GM19455 (cell line): ENCODE results near the gene FGF8.
"Not testable (repeated sequence)": the region's sequence is repeated elsewhere in the genome, so short reads cannot be mapped to it uniquely, and the experiment has no call there.

Experiments
- ATAC-seq: cut with Tn5 transposase; IDR thresholded peaks from one replicate; pipeline ENCODE4 v1.9.1; 2021; ENCODE audit not compliant: unreplicated experiment

Gene FGF8, protein sequence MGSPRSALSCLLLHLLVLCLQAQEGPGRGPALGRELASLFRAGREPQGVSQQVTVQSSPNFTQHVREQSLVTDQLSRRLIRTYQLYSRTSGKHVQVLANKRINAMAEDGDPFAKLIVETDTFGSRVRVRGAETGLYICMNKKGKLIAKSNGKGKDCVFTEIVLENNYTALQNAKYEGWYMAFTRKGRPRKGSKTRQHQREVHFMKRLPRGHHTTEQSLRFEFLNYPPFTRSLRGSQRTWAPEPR

DNA sequence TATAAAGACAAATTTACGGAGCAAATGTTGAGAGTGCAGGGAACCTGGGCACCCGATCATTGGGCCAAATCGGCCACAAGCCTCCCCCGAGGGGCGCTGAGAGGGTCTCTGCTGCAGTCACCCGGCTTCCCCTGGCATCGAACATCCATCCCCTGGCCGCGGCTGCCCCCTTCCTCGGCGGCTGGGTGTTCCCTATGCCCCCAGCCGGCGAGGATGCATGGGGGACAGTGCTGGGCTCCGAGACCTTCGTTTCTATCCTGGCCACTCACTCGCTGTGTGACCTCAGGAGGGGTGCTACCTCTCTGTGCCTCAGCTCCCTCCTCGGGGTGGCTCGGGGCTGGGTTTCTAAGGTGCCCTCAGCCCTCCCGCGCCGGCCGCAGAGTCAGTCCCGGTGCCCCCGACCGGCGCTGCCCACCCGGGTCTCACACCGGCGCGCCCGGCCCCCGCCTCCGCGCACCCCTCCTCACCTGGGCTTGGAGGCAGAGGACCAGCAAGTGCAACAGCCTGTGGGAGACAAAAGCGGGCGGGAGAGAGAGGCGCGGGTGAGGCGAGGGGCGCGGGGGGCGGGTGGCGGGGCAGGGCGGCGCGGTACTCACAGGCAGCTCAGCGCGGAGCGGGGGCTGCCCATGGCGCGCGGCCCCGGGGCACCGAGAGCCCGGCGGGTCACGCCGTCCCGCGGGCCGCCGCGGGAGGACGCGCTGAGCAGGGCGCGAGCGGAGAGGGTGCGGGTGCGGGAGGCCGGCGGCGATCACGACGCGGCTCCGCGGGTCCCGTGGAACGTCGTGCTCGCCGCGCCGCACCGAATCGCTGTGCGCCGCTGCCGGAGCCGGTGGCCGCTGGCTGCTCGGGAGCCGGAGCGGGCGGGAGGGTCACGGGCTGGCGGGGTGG lies at the start of gene FGF8:
TSS of gene FGF8 (minus strand) at position 842 of the 888 bp plus-strand sequence. CDS start at position 628, 214 bp downstream.
- ATAC-seq = no peak

DNA sequence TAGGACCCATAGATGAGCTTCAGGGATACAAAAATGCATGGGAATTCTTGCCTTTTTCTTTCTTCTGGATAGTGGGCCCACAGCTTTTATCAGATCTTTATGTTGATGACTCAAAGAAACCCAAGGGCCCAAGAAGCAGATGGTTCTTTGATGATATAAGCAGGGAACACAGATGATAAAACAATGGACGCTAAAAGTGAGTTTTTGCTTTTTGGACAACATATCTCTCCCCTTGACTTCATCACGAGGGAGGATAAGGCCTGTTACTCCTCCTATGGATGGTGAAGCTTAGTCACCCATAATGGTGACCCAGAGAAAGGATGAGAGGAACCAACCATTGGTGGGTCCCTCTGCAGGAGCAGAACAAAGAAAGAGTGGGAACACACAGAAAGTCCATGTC lies 48.8 kb upstream of the FGF8 start:
- ATAC-seq = no peak

DNA sequence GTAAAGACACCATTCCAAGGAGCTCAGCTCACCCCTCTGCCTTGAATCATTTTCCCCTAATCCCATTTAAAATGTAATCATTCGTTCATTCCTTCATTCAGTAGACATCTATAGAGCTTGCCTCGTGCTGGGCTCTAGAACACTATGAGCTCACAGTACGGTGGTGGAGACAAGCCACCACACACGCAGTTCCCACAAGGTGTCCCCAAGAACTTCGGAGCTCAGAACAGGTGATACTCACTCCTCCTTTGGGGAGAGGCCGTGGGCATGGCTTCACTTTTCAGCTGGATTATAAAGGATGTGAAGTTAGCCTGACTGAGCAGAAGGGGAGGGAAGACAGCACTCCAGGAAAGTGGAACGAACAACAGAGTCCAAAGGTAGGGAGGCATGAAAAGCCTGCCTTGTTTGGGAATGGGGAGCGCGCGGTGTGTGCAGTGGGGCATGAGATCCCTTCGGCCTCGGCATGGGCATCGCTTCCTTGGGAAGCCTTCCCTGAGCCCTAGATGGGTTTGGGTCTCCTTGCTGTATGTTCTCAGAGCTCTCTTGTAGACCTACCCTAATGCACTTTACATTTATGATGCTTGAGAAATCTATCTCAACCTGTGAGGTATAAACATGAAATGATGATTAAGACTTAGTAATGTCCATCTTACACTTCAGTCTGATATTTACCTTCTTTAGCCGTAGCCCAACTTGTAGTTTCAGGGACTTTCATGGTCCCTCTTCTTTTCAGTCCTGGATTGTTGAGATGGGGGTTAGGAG lies 43.1 kb upstream of the FGF8 start:
- peak; percentile 25 for ATAC-seq

DNA sequence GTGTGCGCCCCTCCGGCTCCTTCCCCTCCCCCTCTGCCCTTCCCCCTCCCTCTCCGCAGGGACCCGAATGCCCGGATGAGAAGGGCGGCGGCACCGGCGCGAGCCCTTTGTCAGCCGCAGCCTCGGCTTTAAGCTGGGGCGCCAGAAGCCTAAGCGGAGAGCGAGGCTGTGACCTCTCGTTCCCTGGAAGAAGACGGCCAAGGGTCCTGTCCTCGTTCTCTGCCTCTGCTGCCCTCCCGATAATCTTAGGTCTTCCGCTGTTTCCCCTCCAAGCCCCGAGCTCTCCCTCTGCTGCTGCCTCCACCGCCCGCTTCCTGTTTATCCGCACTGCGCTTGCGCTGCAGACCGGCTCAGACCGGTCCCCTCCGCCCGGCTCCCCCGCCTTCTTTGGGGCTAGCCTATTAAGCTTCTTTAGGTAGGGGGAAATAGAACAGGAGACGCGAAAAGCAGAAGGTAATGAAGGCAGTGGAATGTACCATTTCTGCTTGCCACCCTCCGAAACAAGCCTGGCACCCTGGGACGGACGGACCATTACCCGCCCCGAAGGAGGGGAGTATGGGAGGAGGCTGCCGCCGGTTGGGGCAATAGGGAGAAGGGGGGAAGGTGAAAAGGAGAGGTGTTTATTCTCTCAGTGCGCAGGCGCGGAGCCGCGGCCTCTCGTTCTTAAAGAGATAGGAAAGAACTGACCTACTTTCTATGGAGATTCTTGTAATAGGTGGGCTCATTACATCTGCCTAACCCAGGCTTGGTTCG lies 42.4 kb upstream of the FGF8 start, which contains the start of gene OGA:
TSS of gene OGA (minus strand) at position 326 of the 753 bp plus-strand sequence. CDS start 422 bp downstream, outside the sequence.
- peak; percentile 84 for ATAC-seq

DNA sequence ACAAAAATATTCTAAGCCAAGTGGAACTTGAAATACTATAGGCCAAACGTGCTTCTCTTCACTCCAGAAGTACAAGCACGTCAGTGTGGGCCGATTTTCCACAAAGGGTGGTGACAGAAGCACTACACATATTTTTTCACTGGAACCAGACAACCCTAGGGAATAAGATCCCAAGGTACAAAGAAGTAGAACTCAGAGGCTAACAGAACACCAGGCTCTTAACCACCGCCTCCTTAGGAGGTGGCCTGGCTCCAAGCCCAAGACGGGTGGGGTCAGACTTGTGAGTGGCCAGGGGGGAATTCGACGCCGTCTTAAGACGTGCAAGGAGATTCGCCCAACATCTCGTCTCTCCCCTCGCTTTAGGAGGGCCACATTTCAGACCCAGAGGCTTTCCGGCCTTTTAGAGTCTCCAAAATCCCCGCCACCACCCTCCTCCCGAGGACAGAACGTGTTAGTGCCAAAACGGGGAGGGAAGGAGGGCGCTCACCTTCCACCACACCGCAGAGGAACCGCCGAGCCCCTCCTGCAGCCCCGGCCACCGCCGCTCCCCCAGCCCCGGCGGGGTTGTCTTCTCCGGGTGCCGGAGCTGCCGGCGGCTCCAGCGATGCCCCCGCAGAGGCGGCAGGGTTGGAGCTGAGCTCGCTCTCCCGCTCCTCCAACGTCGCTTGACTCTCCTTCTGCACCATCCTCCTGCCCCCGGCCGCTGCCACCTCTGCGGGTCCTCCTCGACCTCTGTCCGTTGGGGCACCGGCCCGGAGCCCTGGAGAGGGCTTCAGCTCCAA lies 41.6 kb upstream of the FGF8 start:
- ATAC-seq = peak; percentile 11

DNA sequence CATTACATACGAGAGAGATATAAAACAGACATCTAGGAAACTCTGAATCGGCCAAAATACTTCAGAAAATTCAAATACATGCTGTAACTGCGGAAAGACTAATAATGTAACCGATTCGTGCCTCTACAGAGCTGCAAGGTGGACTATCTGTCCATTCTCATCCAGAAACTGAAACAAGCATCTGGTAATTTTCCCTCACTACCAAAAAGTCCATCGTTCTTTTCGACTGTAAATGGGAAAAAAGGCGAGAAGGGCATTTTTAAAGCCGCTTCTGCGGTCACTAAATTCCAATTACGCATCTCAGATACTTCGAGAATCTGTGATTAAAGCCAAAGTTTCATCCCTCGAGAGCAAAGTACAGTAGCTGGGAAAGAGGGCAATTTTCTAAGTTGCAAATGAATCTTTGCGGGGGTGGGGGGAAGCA lies 41.0 kb upstream of the FGF8 start:
- ATAC-seq = no peak

DNA sequence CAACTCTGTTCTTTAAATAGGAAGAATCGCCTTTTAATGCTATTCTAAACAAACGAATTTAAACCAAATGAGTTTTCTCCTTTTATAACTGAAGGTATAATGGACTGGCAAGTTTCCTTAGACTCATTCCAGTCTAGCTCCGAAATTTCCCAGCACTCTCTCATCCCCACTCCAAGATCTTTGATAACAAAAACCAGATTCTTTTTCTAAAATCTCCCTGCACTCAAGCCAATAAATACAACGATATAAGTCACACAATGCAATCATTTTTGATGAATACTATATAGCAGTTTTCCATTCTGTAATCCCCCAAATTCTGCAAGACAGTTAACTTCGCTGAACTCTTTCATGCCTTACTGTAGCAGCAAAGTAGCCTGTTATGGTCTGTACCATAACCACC lies 40.5 kb upstream of the FGF8 start:
- no peak for ATAC-seq

DNA sequence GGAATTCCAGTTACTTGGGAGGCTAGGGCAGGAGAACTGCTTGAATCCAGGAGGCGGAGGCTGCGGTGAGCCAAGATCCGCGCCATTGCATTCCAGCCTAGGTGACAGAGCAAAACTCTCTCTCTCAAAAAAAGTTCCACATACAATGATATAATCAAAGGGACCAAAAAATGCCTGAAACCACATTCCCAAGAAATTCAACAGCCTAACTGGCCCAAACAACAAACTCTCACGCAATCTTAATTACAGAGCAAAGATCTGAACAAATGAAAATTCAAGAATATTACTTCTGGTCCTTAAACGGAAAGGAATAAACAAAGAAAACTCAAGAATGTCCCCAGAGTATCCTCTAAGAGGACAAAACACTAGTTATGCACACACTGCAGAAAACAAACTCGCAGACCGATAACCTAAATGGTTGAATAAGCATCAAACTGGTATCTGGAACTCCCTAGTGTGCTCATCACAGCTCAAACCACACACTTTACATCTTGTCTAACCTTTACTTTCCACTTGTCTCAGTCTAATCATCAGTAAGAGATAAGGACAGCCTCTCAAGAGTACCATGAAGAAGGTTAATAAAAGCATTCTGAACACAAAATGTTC lies 38.7 kb upstream of the FGF8 start:
- ATAC-seq = no peak

DNA sequence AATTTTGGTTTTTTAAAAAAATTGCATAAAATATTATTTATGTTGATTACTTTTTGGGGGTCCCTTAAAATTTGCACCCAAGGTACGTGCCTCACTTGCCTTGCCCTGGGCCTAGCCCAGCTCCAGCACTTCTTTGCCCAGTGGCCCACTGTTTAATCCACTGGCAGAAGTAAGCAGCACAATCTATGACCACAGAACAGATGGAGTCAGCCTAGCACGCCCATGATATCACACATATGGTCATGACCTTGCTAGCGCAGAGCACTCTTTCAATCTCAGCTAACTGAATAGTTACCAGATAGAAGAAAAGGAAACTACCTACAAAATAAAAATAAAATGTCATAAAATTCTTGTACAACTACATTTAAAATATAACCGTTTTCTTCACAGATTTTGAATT lies 36.7 kb upstream of the FGF8 start:
- no peak for ATAC-seq

DNA sequence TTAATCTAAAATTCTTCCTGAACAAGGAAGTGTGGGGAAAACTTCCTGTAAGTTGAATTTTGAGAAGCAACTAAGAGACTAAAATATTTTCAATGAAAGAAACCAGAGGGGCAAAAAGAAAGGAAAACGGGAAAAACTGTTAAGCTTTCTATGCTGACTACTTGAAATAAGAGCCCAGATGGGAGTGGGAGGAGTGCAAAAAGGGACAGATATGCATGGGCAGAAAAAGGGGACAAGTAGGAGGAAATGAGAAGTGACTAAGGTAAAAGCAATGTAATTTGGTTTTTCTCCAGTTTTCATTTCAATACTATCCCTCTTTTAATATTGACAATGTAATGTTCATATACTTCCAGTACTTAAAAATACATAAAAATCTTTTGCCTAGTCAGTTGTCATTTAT lies 31.2 kb upstream of the FGF8 start:
- ATAC-seq = no peak

DNA sequence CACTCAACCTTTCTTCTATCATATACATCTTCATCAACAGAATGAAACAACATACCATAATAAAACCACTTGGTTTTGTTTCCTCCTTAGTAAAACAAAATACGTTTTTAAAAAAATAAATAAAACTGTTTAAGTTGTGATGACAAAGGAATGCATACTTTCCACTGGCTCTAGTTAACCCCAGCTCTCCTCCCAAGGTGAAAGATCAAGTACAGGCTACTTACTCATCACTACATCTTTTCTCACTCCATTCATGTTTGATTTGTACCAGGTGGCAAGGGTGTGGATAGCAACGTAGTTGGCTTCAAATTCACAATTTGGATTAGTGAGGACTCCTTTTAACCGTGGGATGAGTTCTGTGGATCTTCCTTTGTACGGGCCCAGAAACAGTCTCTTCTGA lies 27.6 kb upstream of the FGF8 start:
- no peak for ATAC-seq

DNA sequence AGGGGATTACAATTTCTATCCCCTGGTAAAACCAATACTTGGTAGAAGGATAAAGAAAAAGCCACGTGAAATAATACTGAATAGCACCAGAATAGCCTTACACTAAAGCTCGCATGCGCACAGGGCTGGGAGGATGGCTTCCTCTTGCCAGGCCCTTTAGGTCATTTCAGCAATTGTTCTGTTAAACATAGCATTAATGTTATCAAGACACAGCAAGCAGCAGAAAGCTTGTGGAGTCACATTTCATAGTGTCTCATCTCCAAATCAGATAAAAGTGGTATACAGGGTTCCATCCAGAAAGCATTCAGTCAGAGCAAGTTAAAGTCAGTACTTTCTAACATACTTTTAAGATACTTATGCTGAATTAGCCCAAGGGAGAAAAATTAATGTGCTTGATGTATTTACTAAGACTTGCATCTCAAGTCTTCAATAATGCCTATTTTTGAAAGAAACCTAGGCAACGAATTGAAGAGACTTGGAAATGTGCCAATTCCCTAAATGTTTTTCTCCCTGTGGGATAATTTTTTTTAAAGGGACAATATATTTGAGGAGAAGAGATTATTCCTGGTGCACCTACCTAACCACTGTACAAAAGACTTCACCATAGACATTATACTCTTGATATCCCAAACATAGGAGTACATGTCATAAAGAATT lies 21.6 kb upstream of the FGF8 start:
- no peak for ATAC-seq

DNA sequence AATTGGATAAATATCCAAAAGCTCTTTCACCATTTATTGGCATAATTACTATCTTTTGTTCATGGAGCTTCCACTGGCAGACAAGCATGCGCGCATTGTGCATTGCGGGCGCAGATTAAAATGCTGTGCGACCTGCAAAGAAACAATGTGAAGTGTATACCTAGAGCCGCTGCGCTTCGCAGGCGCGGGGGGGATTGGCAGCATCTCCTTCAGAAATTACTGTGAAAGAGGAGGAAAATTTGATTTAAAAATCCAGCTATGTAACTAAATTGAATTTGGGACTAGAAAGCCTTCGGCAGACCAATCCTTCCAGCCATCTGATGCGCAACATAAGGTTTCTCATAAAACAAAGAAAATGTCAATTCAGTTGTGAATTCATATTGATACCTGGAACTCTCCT lies 17.6 kb upstream of the FGF8 start:
- no peak for ATAC-seq

DNA sequence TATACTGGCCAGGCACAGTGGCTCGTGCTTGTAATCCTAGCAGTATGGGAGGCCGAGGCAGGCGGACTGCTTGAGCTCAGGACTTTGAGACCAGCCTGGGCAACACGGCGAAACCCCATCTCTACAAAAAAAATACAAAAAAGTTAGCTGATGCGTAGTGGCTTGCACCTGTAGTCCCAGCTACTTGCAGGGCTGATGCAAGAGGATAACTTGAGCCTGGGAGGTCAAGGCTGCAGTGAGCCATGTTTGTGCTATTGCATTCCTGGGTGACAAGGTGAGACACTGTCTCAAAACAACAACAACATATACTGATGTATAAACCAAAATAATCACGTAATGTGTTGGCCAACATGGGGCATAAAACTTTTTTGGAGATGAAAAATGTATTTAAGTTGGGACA lies 13.8 kb upstream of the FGF8 start:
- ATAC-seq = no peak

DNA sequence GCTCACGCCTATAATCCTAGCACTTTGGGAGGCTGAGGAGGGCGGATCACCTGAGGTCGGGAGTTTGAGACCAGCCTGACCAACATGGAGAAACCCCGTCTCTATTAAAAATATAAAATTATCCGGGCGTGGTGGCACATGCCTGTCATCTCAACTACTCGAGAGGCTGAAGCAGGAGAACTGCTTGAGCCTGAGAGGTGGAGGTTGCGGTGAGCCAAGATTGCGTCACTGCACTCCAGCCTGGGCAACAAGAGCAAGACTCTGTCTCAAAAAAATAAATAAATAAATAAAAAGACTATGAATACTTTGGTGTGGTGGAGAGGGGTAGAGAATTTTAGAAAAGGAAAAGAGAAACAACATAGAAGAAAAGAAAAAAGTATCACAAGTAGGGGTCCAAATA lies 13.3 kb upstream of the FGF8 start:
- not testable (repeated sequence) for ATAC-seq

DNA sequence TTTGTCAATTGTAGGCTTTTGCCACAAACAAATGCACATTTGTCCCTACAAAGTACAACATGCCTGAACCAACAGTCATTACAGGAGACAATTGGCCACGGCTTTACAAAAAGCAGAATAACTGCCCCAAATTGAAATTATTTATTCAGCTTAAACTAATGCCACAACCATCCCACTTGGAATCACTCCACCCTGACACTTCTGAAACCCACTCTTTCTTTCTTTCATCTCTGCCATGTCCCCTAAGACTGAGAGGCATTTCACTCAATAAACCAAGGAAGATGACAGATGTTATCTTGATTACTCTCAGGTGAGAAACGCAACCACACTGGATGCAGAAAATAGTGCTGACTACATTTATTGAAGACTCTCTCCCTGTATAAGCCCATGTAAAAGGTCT lies 9.9 kb upstream of the FGF8 start:
- no peak for ATAC-seq

DNA sequence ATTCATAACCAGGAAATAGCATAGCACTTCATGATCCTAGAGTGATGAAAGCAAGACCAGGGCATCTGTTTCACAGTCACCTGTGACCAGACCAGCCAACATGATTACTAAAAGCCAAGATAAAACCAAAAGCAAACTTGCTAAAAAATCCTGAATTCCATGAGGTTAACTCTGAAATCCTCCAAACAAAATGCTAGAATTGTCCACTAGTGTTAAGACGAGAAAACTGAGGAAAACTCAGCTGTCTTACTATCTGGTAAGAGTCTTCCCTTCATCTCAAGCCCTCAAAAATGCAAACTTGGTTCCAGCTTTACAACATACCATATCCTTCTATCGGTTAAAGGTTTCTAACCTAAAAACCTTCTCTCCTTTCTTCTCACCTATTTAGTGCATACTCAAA lies 8.6 kb upstream of the FGF8 start:
- no peak for ATAC-seq

DNA sequence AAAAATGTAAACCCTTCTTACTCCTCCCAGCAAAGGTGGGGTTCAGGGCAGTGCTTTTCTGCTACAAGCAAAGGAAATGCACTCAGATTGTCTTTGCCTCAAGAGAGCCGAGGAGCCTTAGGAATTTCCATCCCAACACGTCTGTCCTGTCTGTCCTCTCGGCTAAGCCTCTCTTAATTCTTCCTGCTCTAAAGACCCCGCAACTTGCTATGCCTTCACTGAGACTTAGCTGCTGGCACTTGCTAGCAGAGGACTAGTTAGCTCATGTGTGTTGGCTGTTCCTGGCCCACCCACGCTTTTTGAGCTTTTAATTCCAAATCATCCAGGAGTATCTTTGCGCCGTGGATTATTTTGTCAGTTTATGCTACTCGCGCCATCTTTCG lies 7.8 kb upstream of the FGF8 start:
- no peak for ATAC-seq
